ENCODE measurements around the gene DUS4L.

Gene DUS4L

GRCh38 chr7:107615910-107616680 lies 52.3 kb downstream of the DUS4L start:
- no peak for DNase-seq (ENCODE audit: low read depth)

GRCh38 chr7:107622429-107622828 lies 58.7 kb downstream of the DUS4L start:
- DNase-seq (ENCODE audit: low read depth): no peak

GRCh38 chr7:107622894-107623293 lies 59.1 kb downstream of the DUS4L start:
- DNase-seq (ENCODE audit: low read depth): no peak

- DNase-seq (ENCODE audit: low read depth): no peak
Measured at GRCh38 chr7:107627002-107627401, 63.2 kb downstream of the DUS4L start.

Data from stimulated activated CD8-positive, alpha-beta memory T cell treated with anti-CD3 and anti-CD28 coated beads, Interleukin-4, amount 100 ng/mL, for 24 hours (primary cell).